IPS-18a (cell line): ENCODE results near the gene CCDC33.

ENCODE experiments used
- H3K27ac ChIP-seq: one replicate; pipeline ENCODE4 v1.5.1; 2013; ENCODE audit warnings: low read length
- H3K27me3 ChIP-seq: one replicate; pipeline ENCODE4 v1.6.1; 2013; ENCODE audit warnings: mild to moderate bottlenecking, low read length; ENCODE audit not compliant: control insufficient read depth, insufficient read depth
- H3K36me3 ChIP-seq: one replicate; pipeline ENCODE4 v1.6.1; 2013; ENCODE audit warnings: low read depth, low read length; ENCODE audit not compliant: control insufficient read depth
- H3K4me1 ChIP-seq: one replicate; pipeline ENCODE4 v1.6.1; 2013; ENCODE audit warnings: low read depth, low read length; ENCODE audit not compliant: control insufficient read depth
- H3K4me3 ChIP-seq: one replicate; pipeline ENCODE4 v1.5.1; 2013; ENCODE audit warnings: low read length
- H3K9ac ChIP-seq: one replicate; pipeline ENCODE4 v1.6.1; 2013; ENCODE audit warnings: mild to moderate bottlenecking, low read length, moderate library complexity
- H3K9me3 ChIP-seq: one replicate; pipeline ENCODE4 v1.6.1; 2013; ENCODE audit warnings: low read depth, low read length; ENCODE audit not compliant: control insufficient read depth

The CCDC33 gene

DNA sequence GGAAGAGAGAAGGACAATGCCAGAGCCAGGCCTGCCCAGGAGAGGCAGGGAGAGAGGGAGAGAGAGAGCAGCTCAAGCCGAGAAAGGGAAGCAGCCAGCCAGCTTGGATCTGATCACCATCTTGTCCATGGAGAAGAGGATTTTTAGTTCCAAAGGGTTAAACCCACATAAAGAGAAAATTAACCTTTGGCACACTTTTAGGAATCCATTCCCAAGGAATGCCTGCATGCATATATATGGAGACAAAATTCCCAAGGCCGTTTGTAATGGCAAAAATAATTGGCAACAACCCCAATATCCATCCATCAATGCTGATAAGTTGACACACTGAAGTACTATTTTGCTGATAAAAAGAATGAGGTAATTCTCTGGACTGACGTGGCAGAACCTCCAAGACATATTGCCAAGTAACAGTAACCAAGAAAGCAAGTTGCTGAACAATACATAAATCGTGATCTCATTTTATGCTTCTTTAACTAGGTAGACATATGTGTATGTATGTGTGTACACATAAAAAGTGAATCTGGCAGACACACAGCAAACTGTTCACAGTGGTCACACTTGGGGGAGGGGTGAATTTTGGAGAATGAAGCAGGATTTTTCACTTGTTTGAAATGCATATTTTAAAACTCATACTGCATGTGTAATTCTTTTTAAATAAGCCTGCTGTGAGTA lies 26.0 kb upstream of the CCDC33 start:
- H3K9me3 ChIP-seq: no peaks in the 10 kb centered on the region
- peaks cover 12% of the 10 kb centered on the region for H3K27me3 ChIP-seq
- H3K9ac ChIP-seq: no peak overlapping the region
- no peak overlapping the region for H3K27ac ChIP-seq
- H3K36me3 ChIP-seq: no peaks in the 10 kb centered on the region
- peaks cover 56% of the 10 kb centered on the region for H3K4me1 ChIP-seq
- no peak overlapping the region for H3K4me3 ChIP-seq

DNA sequence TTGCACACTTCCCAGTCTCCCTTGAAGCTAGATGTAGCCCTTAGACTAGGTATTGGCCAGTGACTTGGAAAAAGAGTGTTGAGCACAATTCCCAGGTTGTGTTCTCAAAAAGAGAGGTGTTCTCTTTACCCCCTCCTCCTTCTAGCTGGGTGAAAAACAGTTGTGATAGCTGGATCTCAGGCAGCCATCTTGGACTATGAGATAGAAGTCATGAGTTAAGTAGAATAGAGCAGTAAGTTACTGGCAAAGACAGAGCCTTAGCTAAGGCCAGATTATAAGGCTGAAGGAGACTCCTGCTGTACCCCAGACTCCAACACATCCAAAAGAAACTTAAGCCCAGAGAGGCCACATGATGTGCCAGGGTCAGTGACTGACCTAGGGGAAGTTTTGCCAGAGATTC lies 25.4 kb upstream of the CCDC33 start:
- no peak overlapping the region for H3K4me3 ChIP-seq
- H3K9me3 ChIP-seq: no peaks in the 10 kb centered on the region
- no peak overlapping the region for H3K27ac ChIP-seq
- peaks cover 12% of the 10 kb centered on the region for H3K27me3 ChIP-seq
- no peak overlapping the region for H3K9ac ChIP-seq
- peaks cover 62% of the 10 kb centered on the region for H3K4me1 ChIP-seq
- H3K36me3 ChIP-seq: no peaks in the 10 kb centered on the region

DNA sequence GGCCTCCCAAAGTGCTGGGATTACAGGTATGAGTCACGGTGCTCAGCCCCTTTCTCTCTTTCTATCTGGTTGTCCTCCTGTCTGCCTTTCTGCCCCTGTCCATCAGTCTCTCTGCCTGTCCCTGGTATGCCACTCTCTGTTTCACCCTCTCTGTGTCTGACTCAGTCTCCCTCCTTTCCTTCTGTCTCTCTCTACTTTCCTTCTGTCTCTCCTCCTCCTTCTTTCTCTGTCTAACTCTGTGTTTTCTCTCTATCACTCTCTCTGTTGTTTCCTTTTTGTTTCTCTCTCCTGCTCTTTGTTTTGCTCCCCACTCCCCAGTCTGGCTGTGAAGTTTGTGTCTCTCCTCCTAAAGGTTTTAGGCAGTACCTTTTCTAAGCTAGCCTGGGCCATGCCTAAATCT lies 24.5 kb upstream of the CCDC33 start:
- no peaks in the 10 kb centered on the region for H3K9me3 ChIP-seq
- H3K9ac ChIP-seq: no peak overlapping the region
- H3K36me3 ChIP-seq: no peaks in the 10 kb centered on the region
- H3K27ac ChIP-seq: no peak overlapping the region
- H3K27me3 ChIP-seq: peaks cover 18% of the 10 kb centered on the region
- no peak overlapping the region for H3K4me3 ChIP-seq
- H3K4me1 ChIP-seq: peaks cover 68% of the 10 kb centered on the region

GRCh38 chr15:74212494-74212893 lies 23.6 kb upstream of the CCDC33 start:
- Histone ChIP-seq H3K27ac (no peak overlapping the region), H3K4me1 (peaks cover 68% of the 10 kb centered on the region), H3K36me3 (no peaks in the 10 kb centered on the region), H3K27me3 (peaks cover 18% of the 10 kb centered on the region), H3K9ac (no peak overlapping the region), H3K4me3 (no peak overlapping the region), H3K9me3 (no peaks in the 10 kb centered on the region)

DNA sequence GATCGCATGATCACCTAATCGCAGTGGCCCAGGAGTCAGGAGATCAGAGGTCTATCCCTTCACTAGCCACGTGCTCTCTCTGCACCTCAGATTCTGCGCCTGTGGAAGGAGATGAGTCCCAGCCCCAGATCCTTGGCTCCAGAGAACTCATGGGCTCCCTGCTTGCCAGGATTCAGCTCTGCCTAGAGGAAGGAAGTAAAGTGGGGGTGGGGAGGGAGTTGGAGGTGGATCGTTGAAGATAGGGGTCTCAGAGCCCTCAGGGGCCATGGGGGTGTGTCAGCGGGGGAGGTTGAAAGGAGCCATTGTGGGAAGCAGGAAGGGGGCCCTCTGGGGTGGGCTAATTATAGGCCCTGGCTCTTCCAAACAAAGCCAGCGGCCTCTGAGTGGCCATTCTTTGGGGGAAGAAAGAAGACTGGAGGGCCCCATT lies 22.3 kb upstream of the CCDC33 start:
- Histone ChIP-seq H3K9me3 (no peaks in the 10 kb centered on the region), H3K36me3 (no peaks in the 10 kb centered on the region), H3K4me1 (peaks cover 61% of the 10 kb centered on the region), H3K27me3 (peaks cover 11% of the 10 kb centered on the region), H3K4me3 (no peak overlapping the region), H3K27ac (peak overlapping the region; percentile 13), H3K9ac (peak overlapping the region; percentile 19)

GRCh38 chr15:74214324-74215021 lies 21.7 kb upstream of the CCDC33 start:
- Histone ChIP-seq H3K36me3 (no peaks in the 10 kb centered on the region), H3K4me1 (peaks cover 54% of the 10 kb centered on the region), H3K9me3 (no peaks in the 10 kb centered on the region), H3K9ac (no peak overlapping the region), H3K4me3 (no peak overlapping the region), H3K27ac (peak overlapping the region; percentile 18), H3K27me3 (peaks cover 16% of the 10 kb centered on the region)

DNA sequence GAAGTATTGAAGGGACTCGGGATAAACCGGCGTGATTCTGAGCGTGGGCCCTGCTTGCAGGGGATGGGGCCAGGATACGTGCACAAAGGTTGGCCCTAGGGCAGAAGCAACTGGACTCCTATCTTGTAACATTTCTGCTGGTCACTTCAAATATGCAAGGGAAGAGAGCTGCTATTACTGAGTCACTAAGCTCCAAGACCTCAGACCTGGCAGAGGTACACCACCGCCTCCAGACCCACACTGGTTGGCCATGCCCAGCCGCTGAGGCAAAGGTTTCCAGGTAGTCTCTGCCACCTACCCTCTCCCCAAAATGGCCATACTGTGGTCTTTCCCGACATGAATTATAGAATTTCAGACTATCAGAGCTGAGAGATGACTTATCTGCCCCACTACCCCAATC lies 20.2 kb upstream of the CCDC33 start:
- H3K9ac ChIP-seq: no peak overlapping the region
- no peaks in the 10 kb centered on the region for H3K9me3 ChIP-seq
- H3K27ac ChIP-seq: no peak overlapping the region
- no peak overlapping the region for H3K4me3 ChIP-seq
- peaks cover 31% of the 10 kb centered on the region for H3K27me3 ChIP-seq
- H3K4me1 ChIP-seq: peaks cover 51% of the 10 kb centered on the region
- no peaks in the 10 kb centered on the region for H3K36me3 ChIP-seq

DNA sequence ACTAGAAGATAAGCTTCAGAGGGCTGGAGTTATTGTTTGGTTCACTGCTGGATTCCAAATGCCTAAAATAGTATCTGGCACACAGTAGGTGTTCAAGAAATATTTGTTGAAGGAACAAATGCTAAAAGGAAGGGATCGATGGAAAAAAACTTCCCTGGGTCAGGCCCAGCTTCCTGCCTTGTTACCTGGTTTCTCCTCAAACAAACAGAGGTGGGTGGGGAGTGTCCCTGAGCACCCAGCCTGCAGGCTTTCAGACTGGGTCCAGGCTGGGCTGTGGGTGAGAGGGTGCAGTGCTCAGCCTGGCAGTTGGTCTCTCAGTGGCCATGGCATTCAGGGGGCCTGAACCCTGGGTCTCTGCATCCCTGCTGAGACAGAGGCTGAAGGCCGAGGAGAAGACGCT lies 19.2 kb upstream of the CCDC33 start:
- Histone ChIP-seq H3K27ac (no peak overlapping the region), H3K36me3 (no peaks in the 10 kb centered on the region), H3K9me3 (no peaks in the 10 kb centered on the region), H3K4me3 (no peak overlapping the region), H3K27me3 (peaks cover 41% of the 10 kb centered on the region), H3K4me1 (peaks cover 59% of the 10 kb centered on the region), H3K9ac (no peak overlapping the region)

DNA sequence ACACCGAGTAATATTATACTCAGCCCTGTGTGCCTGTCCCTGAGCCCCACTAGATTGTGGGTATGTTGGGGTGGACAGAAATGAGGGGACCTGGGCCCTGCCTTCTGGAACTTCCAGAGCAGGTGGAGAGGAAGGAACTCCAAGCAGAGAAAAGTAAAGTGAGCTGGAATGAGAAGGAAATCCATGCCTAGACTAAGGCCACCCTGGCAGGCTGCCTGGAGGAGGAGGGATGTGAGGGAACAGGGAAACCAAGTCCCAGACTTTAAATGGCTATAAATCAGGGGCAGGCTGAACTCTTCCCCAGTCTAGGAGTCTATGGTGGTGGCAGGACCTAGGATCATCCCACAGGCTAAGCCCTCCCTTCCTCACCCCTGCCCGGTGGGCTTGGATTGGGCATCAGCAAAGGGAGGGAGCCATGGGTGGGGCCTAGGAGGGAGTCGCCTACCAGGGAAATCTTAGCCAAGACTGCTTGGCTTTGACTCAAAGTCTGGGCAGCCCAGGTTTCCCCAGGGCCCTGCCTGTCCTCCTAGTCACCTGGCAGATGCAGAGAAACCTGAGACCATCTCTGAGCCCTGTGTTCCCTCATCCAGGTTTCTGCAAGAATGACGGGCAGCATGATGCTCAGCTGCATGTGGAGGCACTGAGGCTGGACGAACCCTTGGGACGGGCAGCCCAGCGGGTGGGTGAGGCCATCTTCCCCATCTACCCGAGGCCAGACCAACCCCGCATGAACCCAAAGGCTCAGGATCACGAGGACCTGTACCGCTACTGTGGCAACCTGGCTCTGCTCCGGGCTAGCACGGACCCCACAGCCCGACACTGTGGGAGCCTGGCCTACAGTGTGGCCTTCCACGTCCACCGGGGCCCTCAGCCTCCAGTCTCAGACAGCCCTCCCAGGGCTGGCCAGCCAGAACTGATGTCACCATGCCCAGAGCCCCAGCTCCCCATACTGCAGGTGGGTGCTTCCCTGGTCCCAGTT lies 17.9 kb upstream of the CCDC33 start:
- H3K27ac ChIP-seq: no peak overlapping the region
- peaks cover 58% of the 10 kb centered on the region for H3K4me1 ChIP-seq

DNA sequence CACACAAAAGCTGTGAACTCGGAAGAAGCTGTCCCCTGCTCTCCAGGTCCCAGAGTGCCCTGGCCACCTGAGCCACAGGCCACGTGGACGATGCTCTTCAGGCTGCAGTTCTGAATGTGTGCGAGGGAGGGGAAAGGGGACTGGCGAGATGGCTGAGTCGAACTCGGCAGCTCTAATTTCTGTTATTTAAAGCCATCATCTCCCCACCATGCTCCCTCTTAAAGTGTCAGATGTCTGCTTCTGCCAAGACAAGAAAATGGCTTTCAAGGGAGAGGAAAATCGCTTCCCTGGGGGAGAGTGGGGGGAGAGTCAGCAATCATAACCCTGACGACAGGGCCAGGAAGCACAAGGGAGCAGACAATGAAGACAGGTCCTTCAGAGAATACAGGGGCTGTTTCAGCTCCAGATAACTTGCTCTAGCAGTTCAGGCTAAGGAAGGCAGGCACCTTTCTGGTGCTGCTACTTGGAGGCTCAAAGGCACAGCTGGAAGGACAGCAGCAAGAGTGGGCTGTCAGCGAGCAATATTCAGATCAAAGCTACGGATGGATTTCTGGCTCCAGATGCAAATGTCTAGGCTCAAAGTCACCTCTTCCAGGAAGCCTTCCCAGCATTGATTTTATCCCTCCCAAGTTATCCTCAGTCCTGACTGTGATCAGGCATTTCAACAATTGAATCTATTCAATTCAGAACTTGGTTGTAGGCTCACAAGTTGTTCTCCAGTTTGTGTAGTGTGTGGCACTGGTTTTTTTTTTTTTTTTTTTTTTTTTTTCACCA lies 15.5 kb upstream of the CCDC33 start:
- no peaks in the 10 kb centered on the region for H3K36me3 ChIP-seq
- H3K27ac ChIP-seq: no peak overlapping the region
- H3K27me3 ChIP-seq: peaks cover 73% of the 10 kb centered on the region
- no peaks in the 10 kb centered on the region for H3K9me3 ChIP-seq
- no peak overlapping the region for H3K4me3 ChIP-seq
- H3K4me1 ChIP-seq: peaks cover 46% of the 10 kb centered on the region
- no peak overlapping the region for H3K9ac ChIP-seq

More for the DNA sequence above, 17.9 kb upstream of the CCDC33 start:
- Histone ChIP-seq H3K9me3 (no peaks in the 10 kb centered on the region), H3K27me3 (peaks cover 53% of the 10 kb centered on the region), H3K9ac (no peak overlapping the region), H3K36me3 (no peaks in the 10 kb centered on the region), H3K4me3 (no peak overlapping the region)
